Measurements from ENCODE around the gene RHEX. TPM values are rescaled to one million over a fixed set of nuclear protein-coding genes. Genes with fewer than 3 reads are reported as not detected.

RHEX gene
- total and polyA plus RNA-seq, 2 donors (not counting 1 experiment from before 2014, with no cell fraction given), result 1.8 to 12.8 TPM

DNA sequence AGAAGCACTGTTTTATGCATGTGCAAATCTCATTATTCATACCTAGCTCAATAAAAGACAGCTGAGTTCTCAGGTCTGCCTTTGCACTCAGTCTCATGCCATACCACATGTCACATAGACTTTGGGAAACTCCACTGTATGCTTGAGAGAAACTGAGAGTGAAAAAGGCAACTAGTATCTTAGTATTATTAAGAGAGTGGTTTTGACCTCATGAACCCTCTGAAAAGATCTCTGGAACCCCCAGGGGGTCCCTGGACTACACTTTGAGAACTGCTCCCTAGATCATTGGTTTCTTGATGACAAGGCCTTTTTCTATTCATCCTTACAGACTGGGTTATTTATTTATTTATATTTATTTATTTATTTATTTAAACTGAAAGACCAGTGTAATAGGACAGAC lies 3.7 kb upstream of the RHEX start:
- Histone ChIP-seq H3K27me3 (replicated peaks in 1 of 4; ENCODE audit: control extremely low read depth in 1 of 4, control insufficient read depth in 3 of 4, insufficient read depth in 4 of 4, low read length in 3 of 4) (no peaks in the 10 kb centered on the region), H4K20me1 (ENCODE audit: control insufficient read depth, insufficient read depth, low read length, poor library complexity, severe bottlenecking) (no peaks in the 10 kb centered on the region), H3K36me3 (replicated peaks in 1 of 2; ENCODE audit: control extremely low read depth in 1 of 2, control insufficient read depth in 1 of 2, extremely low read depth in 1 of 2, insufficient read depth in 2 of 2, low read length in 1 of 2) (no peaks in the 10 kb centered on the region), H3K4me2 (replicated peaks; ENCODE audit: low read depth, low read length, poor library complexity, severe bottlenecking) (no peak overlapping the region), H3K4me1 (ENCODE audit: control insufficient read depth in 2 of 2, insufficient read depth in 2 of 2, low read length in 2 of 2) (peaks cover 74 to 76% of the 10 kb centered on the region in 2 donors), H3K9ac (ENCODE audit: low read length) (no peak overlapping the region), H3K9me3 (ENCODE audit: control extremely low read depth in 1 of 3, control insufficient read depth in 2 of 3, insufficient read depth in 1 of 3, low read length in 2 of 3) (no peaks in the 10 kb centered on the region), H2AFZ (ENCODE audit: insufficient read depth, low read depth, low read length, poor library complexity, severe bottlenecking) (no peak overlapping the region), H3K4me3 (ENCODE audit: control extremely low read depth in 1 of 5, extremely low read depth in 1 of 5, insufficient read depth in 1 of 5, low read depth in 2 of 5, low read length in 4 of 5) (no peak overlapping the region), H3K79me2 (ENCODE audit: control insufficient read depth, insufficient read depth, low read length) (peaks cover 12% of the 10 kb centered on the region), H3K27ac (ENCODE audit: low read length in 2 of 2) (peak overlapping the region; percentile 91 to 93)
- no peak for ATAC-seq (ENCODE audit: low read depth)
- peak overlapping the region; percentile 99 for H3K27ac Mint-ChIP-seq
- CTCF ChIA-PET, result interaction anchor here (0.6 to 9.1 kb wide), 5 partner anchors 9 to 67 kb away, joined by 3 to 122 read pairs (median 5); no protein-coding TSS in a partner anchor
- TF ChIP-seq, protein P1, sequence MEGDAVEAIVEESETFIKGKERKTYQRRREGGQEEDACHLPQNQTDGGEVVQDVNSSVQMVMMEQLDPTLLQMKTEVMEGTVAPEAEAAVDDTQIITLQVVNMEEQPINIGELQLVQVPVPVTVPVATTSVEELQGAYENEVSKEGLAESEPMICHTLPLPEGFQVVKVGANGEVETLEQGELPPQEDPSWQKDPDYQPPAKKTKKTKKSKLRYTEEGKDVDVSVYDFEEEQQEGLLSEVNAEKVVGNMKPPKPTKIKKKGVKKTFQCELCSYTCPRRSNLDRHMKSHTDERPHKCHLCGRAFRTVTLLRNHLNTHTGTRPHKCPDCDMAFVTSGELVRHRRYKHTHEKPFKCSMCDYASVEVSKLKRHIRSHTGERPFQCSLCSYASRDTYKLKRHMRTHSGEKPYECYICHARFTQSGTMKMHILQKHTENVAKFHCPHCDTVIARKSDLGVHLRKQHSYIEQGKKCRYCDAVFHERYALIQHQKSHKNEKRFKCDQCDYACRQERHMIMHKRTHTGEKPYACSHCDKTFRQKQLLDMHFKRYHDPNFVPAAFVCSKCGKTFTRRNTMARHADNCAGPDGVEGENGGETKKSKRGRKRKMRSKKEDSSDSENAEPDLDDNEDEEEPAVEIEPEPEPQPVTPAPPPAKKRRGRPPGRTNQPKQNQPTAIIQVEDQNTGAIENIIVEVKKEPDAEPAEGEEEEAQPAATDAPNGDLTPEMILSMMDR (IDR thresholded peaks at IDR 0.05), result no peak
- no peak for TF ChIP-seq EZH2 (IDR thresholded peaks at IDR 0.05; ENCODE audit: borderline replicate concordance, insufficient read depth, low read depth, low read length, poor library complexity, severe bottlenecking)
- DNase-seq, result peak; percentile 68
- H3K4me3 Mint-ChIP-seq, result peak overlapping the region; percentile 50
- peaks cover 82% of the 10 kb centered on the region for H3K4me1 Mint-ChIP-seq
- no peaks in the 10 kb centered on the region for H3K9me3 Mint-ChIP-seq (ENCODE audit: insufficient read depth)
- intact Hi-C loops (cut with micrococcal nuclease), result no loop called here
- no peaks in the 10 kb centered on the region for H3K27me3 Mint-ChIP-seq
- POLR2A ChIA-PET, result no interaction called here

DNA sequence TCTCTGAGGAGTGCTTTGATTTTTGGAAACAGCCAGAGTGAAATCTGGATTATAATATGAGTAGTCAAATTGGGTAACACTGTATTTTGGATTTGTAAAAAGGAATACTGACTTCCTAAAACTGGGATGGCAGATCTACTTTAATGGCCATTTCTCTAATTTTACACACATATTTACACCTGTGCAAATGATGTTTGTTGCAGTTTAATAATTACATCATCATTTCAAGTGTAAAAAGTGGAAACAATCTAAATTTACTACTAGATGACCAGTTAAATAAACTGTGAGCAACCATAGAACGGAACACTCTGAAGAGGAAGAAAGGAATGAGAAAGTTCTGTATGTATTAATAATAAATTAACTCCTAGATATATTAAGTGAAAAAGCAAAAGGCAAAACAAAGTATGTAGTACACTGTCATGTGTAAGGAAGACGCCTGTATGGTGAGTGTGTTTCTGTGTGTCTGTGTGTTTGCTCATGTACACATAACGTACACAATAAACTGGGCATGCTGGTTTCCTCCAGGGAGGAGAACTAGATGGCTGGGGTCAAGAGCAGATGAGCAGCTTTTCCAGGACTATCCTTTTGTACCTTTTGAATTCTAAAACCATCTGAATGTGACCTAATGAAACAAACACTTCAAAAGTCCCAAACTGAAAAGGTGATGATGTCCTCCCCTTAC lies 2.9 kb upstream of the RHEX start:
- H4K20me1 ChIP-seq (ENCODE audit: control insufficient read depth, insufficient read depth, low read length, poor library complexity, severe bottlenecking), result no peaks in the 10 kb centered on the region
- H2AFZ ChIP-seq (ENCODE audit: insufficient read depth, low read depth, low read length, poor library complexity, severe bottlenecking), result no peak overlapping the region
- H3K9me3 ChIP-seq (ENCODE audit: control extremely low read depth in 1 of 3, control insufficient read depth in 2 of 3, insufficient read depth in 1 of 3, low read length in 2 of 3), result no peaks in the 10 kb centered on the region
- H3K27ac ChIP-seq (ENCODE audit: low read length in 2 of 2), result peak overlapping the region; percentile 91 to 93
- peaks cover 82% of the 10 kb centered on the region for H3K4me1 Mint-ChIP-seq
- TF ChIP-seq, protein P1 (IDR thresholded peaks at IDR 0.05), result no peak
- TF ChIP-seq EZH2 (IDR thresholded peaks at IDR 0.05; ENCODE audit: borderline replicate concordance, insufficient read depth, low read depth, low read length, poor library complexity, severe bottlenecking), result no peak
- no peak overlapping the region for H3K9ac ChIP-seq (ENCODE audit: low read length)
- ATAC-seq (ENCODE audit: low read depth) (no peak), DNase-seq (no peak)
- peak overlapping the region; percentile 30 for H3K4me2 ChIP-seq (replicated peaks; ENCODE audit: low read depth, low read length, poor library complexity, severe bottlenecking)
- no peaks in the 10 kb centered on the region for H3K27me3 Mint-ChIP-seq
- WGBS (ENCODE audit: insufficient coverage), result 50% methylated on average over 1 of the region's 3 CpGs
- H3K9me3 Mint-ChIP-seq (ENCODE audit: insufficient read depth), result no peaks in the 10 kb centered on the region
- peak overlapping the region; percentile 56 for H3K4me3 Mint-ChIP-seq
- intact Hi-C loops (cut with micrococcal nuclease), result loop anchor here (1.0 to 10.0 kb wide), 5 partner anchors 9 to 765 kb away; no protein-coding TSS in a partner anchor
- CTCF ChIA-PET, result interaction anchor here (0.6 to 3.0 kb wide), 7 partner anchors 8 to 169 kb away, joined by 3 to 30 read pairs (median 13); no protein-coding TSS in a partner anchor
- POLR2A ChIA-PET, result interaction anchor here (1.2 to 1.4 kb wide), 4 partner anchors 8 to 18 kb away, joined by 3 to 16 read pairs (median 6); no protein-coding TSS in a partner anchor
- H3K79me2 ChIP-seq (ENCODE audit: control insufficient read depth, insufficient read depth, low read length), result peaks cover 6% of the 10 kb centered on the region
- H3K27ac Mint-ChIP-seq, result peak overlapping the region; percentile 99
- peak overlapping the region in 1 of 5 experiments; percentile 6 for H3K4me3 ChIP-seq (ENCODE audit: control extremely low read depth in 1 of 5, extremely low read depth in 1 of 5, insufficient read depth in 1 of 5, low read depth in 2 of 5, low read length in 4 of 5)
- H3K27me3 ChIP-seq (replicated peaks in 1 of 4; ENCODE audit: control extremely low read depth in 1 of 4, control insufficient read depth in 3 of 4, insufficient read depth in 4 of 4, low read length in 3 of 4), result no peaks in the 10 kb centered on the region
- H3K4me1 ChIP-seq (ENCODE audit: control insufficient read depth in 2 of 2, insufficient read depth in 2 of 2, low read length in 2 of 2), result peaks cover 71 to 78% of the 10 kb centered on the region in 2 donors
- no peaks in the 10 kb centered on the region for H3K36me3 ChIP-seq (replicated peaks in 1 of 2; ENCODE audit: control extremely low read depth in 1 of 2, control insufficient read depth in 1 of 2, extremely low read depth in 1 of 2, insufficient read depth in 2 of 2, low read length in 1 of 2)
